Endodermal cell (in vitro differentiated cells): ENCODE measurements around the gene STXBP1. TPM values are rescaled to one million over a fixed set of nuclear protein-coding genes. Genes with fewer than 3 reads are reported as not detected.

Experiments used
- DNase-seq: peaks from one replicate; pipeline ENCODE4 v3.0.0-alpha.2; 2017
- H3K27ac ChIP-seq: 2 replicates; pipeline ENCODE4 v1.5.1; 2013; ENCODE audit warnings: mild to moderate bottlenecking, low read depth, low read length, moderate library complexity
- H3K27me3 ChIP-seq: 2 replicates; pipeline ENCODE4 v1.6.1; 2013; ENCODE audit warnings: mild to moderate bottlenecking, low read length, moderate library complexity; ENCODE audit not compliant: insufficient read depth, control insufficient read depth, poor library complexity, severe bottlenecking
- H3K36me3 ChIP-seq: 2 replicates; pipeline ENCODE4 v1.7.0; 2013; ENCODE audit warnings: mild to moderate bottlenecking, low read length, moderate library complexity; ENCODE audit not compliant: control insufficient read depth, insufficient read depth
- H3K4me1 ChIP-seq: one replicate; pipeline ENCODE4 v1.7.0; 2013; ENCODE audit warnings: low read length; ENCODE audit not compliant: control insufficient read depth, insufficient read depth
- H3K4me3 ChIP-seq: 2 replicates; pipeline ENCODE4 v1.5.1; 2013; ENCODE audit warnings: mild to moderate bottlenecking, low read length, moderate library complexity
- H3K9ac ChIP-seq: 2 replicates; pipeline ENCODE4 v1.6.1; 2013; ENCODE audit warnings: mild to moderate bottlenecking, low read length, moderate library complexity; ENCODE audit not compliant: poor library complexity, severe bottlenecking; ENCODE audit errors: extremely low read depth
- H3K9me3 ChIP-seq: 2 replicates; pipeline ENCODE4 v1.6.1; 2013; ENCODE audit warnings: mild to moderate bottlenecking, low read length, moderate library complexity; ENCODE audit not compliant: control insufficient read depth
- H3K27ac Mint-ChIP-seq: 2 replicates; pipeline ENCODE4 v1.8.0; 2020; ENCODE audit warnings: mixed read lengths
- H3K27me3 Mint-ChIP-seq: 2 replicates; pipeline ENCODE4 v1.8.0; 2021; ENCODE audit warnings: mild to moderate bottlenecking, mixed read lengths; ENCODE audit not compliant: insufficient read depth
- H3K36me3 Mint-ChIP-seq: 2 replicates; pipeline ENCODE4 v1.8.0; 2020; ENCODE audit warnings: low read depth, mixed read lengths
- H3K4me1 Mint-ChIP-seq: 2 replicates; pipeline ENCODE4 v1.8.0; 2020; ENCODE audit warnings: mixed read lengths
- H3K4me3 Mint-ChIP-seq: 2 replicates; pipeline ENCODE4 v1.8.0; 2020; ENCODE audit warnings: mild to moderate bottlenecking, moderate library complexity, mixed read lengths
- H3K9me3 Mint-ChIP-seq: 2 replicates; pipeline ENCODE4 v1.8.0; 2020; ENCODE audit warnings: mild to moderate bottlenecking, mixed read lengths
- CTCF ChIP-seq: fragments of 200-600 bp; sonication (generic); conservative IDR thresholded peaks from 2 replicates; pipeline ENCODE4 v1.5.0; 2021; ENCODE audit warnings: antibody characterized with exemption, mild to moderate bottlenecking
- WGBS, 2 experiments: methylation state at CpG; one replicate each; pipeline versions ENCODE4 v1.1.5 to v1.1.7; 2013; ENCODE audit warnings: missing lambda C conversion rate in 2 of 2, mixed read lengths in 1 of 2; ENCODE audit not compliant: insufficient coverage in 1 of 2, insufficient read length in 1 of 2; 5-methylcytosine and 5-hydroxymethylcytosine counted together
- total RNA-seq, 2 donors: library from RNA; stranded (reverse); fragmentation: NEBNext Ultra II Directional in 1 of 2; extraction: Animal tissue kit (Norgen Biotek cat#: 25700) in 1 of 2; gene quantifications; 2 replicates in 1 of 2; 3 replicates in 1 of 2; pipeline ENCODE4 v1.2.1, GENCODE V29; 2021

Gene STXBP1
- total RNA-seq, 2 donors from 2014 or later, result 27.8 to 46.8 TPM

- DNase-seq, result no peak
- H3K9me3 ChIP-seq, result no peaks in the 10 kb centered on the region
- TF ChIP-seq CTCF, result no peak
- Mint-ChIP-seq H3K9me3 (no peaks in the 10 kb centered on the region), H3K27ac (no peak overlapping the region), H3K4me3 (peak overlapping the region; percentile 64), H3K4me1 (no peaks in the 10 kb centered on the region), H3K36me3 (no peaks in the 10 kb centered on the region), H3K27me3 (peaks cover 3% of the 10 kb centered on the region)
- 69% methylated on average over 22 of the region's 22 CpGs for WGBS, 2 experiments
- peak overlapping the region; percentile 84 for H3K4me3 ChIP-seq
- no peak overlapping the region for H3K9ac ChIP-seq
- H3K36me3 ChIP-seq, result no peaks in the 10 kb centered on the region
- no peaks in the 10 kb centered on the region for H3K27me3 ChIP-seq
- H3K27ac ChIP-seq, result no peak overlapping the region
- no peaks in the 10 kb centered on the region for H3K4me1 ChIP-seq
These were observed 122.2 kb downstream of the STXBP1 start for GRCh38 chr9:127734247-127734746.

- no peaks in the 10 kb centered on the region for H3K36me3 ChIP-seq
- peak within 1 kb of the TSS; percentile 76 for H3K27ac ChIP-seq
- DNase-seq, result peak; percentile 99
- 0 to 1% methylated on average over 41 to 76 of the region's 76 CpGs for WGBS, 2 experiments
- TF ChIP-seq CTCF, result peak; percentile 93
- H3K27me3 Mint-ChIP-seq, result peaks cover 3% of the 10 kb centered on the region
- no peaks in the 10 kb centered on the region for H3K9me3 Mint-ChIP-seq
- H3K4me3 ChIP-seq, result peak within 1 kb of the TSS; percentile 84
- no peaks in the 10 kb centered on the region for H3K4me1 Mint-ChIP-seq
- H3K36me3 Mint-ChIP-seq, result no peaks in the 10 kb centered on the region
- H3K27me3 ChIP-seq, result no peaks in the 10 kb centered on the region
- peak within 1 kb of the TSS; percentile 43 for H3K9ac ChIP-seq
- no peak within 1 kb of the TSS for H3K27ac Mint-ChIP-seq
- no peaks in the 10 kb centered on the region for H3K9me3 ChIP-seq
- no peaks in the 10 kb centered on the region for H3K4me1 ChIP-seq
- peak within 1 kb of the TSS; percentile 64 for H3K4me3 Mint-ChIP-seq
These were observed 122.9 kb downstream of the STXBP1 start, which contains the start of gene TOR2A for GRCh38 chr9:127734747-127735529. Gene TOR2A (minus strand): TSS chr9:127735294. CDS start chr9:127735270, 24 bp downstream.

GRCh38 chr9:127735530-127736185 lies 123.6 kb downstream of the STXBP1 start:
- Histone ChIP-seq H3K9ac (peak overlapping the region; percentile 43), H3K27ac (peak overlapping the region; percentile 76)
- 32 to 38% methylated on average over 10 to 15 of the region's 15 CpGs for WGBS, 2 experiments

More at GRCh38 chr9:127735530-127736185, 123.6 kb downstream of the STXBP1 start:
- no peaks in the 10 kb centered on the region for H3K36me3 ChIP-seq
- no peaks in the 10 kb centered on the region for H3K4me1 ChIP-seq
- H3K9me3 ChIP-seq, result no peaks in the 10 kb centered on the region
- TF ChIP-seq CTCF, result no peak
- H3K27me3 ChIP-seq, result no peaks in the 10 kb centered on the region
- peaks cover 3% of the 10 kb centered on the region for H3K27me3 Mint-ChIP-seq
- H3K36me3 Mint-ChIP-seq, result no peaks in the 10 kb centered on the region
- no peak overlapping the region for H3K4me3 ChIP-seq
- H3K4me3 Mint-ChIP-seq, result peak overlapping the region; percentile 64
- no peak overlapping the region for H3K27ac Mint-ChIP-seq
- DNase-seq, result no peak
- H3K9me3 Mint-ChIP-seq, result no peaks in the 10 kb centered on the region
- H3K4me1 Mint-ChIP-seq, result no peaks in the 10 kb centered on the region
